GM08714 (cell line): ENCODE measurements around the gene LHX5.

Experiments
- H3K4me3 ChIP-seq: fragments of 200-500 bp; sonication (Bioruptor generic); 2 replicates; pipeline ENCODE4 v1.5.1; 2014; ENCODE audit warnings: mild to moderate bottlenecking, low read length, inconsistent platforms
- ZNF274 ChIP-seq: IDR thresholded peaks from 2 replicates; pipeline ENCODE4 v1.6.1; 2012; ENCODE audit warnings: mild to moderate bottlenecking, low read depth, low read length

Gene LHX5

GRCh38 chr12:113464852-113465719 is 6.6 kb downstream of the LHX5 start:
- no peak for TF ChIP-seq ZNF274
- H3K4me3 ChIP-seq = no peak overlapping the region

DNA sequence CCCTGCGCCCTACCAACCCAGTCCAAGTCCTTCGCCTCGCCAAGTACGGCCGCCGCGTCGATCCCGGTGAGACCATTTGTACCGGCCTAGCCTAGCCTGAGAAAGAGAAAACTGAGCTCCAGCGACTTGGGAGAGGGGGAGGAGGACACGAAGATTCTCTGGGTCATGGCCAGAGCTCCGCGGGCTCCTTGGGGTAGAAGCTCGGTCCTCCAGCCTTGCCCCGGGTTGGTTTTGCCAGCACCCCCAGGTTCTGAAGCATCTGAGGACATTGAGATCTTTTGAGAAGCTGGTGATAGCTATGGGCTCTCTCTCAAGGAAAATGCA is 7.3 kb downstream of the LHX5 start:
- H3K4me3 ChIP-seq = no peak overlapping the region
- no peak for TF ChIP-seq ZNF274

- no peak overlapping the region for H3K4me3 ChIP-seq
- no peak for TF ChIP-seq ZNF274
These were observed 7.8 kb downstream of the LHX5 start for GRCh38 chr12:113463746-113464451.

DNA sequence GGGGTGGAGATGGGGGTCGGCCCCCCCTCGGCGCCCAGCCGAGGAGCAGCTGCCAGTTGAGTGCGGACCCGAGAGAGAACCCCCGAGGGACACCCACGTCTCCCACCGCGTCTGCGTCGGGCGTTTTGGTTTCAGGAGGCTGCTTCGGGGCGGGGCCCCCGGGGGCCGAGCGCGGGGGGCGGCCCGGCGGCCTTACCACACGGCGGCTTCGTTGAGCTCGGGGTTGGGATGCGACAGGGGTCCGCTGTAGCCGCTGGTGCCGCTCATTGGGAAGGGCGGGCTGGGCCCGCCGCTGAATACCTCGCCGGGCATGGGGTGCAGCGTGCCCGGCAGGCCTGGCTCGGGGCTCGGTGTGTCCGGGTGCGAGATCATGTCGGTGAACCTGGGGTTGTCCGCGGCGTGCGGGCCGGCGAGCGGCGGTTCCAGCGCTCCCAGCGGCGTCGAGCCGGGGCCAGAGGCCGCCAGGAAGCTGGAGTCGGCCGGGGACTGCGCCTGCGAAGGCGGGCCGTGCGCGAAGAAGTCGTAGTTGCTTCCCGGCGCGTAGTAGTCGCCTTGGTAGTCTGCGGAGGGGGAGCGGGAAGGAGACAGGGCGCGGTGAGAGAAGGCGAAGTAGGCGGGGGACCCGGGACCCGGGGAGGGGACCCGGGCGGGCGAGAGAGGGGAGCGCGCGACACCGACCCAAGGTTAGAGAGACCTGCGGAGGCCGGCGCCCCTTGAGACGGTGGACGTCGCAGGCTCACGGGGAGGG is 8.5 kb downstream of the LHX5 start:
- no peak overlapping the region for H3K4me3 ChIP-seq
- TF ChIP-seq ZNF274 = no peak

- H3K4me3 ChIP-seq = no peak overlapping the region
- TF ChIP-seq ZNF274 = no peak
These were observed 9.4 kb downstream of the LHX5 start for GRCh38 chr12:113462117-113462774.

DNA sequence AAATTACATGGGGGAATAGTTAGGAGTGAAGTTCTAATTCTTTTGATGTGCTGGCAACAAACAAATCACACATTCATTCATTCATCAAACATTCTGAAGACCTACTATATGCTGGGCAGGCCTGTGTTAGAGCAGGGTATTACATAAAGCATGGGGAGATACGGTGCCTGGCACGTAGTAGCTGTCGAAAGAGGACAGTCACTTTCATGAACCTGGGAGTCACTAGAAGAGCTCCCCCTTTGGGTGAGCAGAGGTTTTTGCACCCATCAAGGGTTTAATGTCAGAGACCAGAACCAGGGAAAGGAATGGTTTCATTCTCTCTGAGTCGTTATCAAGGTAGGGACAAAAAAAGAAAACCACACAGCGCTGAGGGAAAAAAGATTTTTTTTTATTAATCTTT is 10.0 kb downstream of the LHX5 start:
- no peak for TF ChIP-seq ZNF274
- H3K4me3 ChIP-seq = no peak overlapping the region

DNA sequence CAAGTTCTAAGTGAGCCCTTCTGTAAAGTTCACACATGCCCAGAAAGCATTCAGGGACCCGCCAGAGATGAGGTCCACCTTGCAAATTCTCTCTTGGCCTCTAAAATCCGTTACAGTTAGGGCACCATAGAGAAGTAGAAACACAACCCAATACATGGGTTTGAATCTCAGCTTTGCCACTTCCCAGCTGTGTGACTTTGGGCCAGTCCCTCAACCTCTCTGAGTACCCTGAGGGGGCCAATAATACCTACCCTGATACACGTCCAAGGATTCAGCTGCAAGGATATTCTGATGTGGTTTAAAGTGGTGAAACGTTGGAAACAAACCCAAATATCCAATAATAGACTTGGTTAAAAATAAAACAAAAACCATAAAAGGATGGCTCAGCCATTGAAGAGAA is 11.7 kb downstream of the LHX5 start:
- H3K4me3 ChIP-seq = no peak overlapping the region
- no peak for TF ChIP-seq ZNF274

- no peak overlapping the region for H3K4me3 ChIP-seq
- TF ChIP-seq ZNF274 = no peak
These were observed 14.0 kb downstream of the LHX5 start for GRCh38 chr12:113457710-113458109.

GRCh38 chr12:113457185-113457584 is 14.5 kb downstream of the LHX5 start:
- TF ChIP-seq ZNF274 = no peak
- H3K4me3 ChIP-seq = no peak overlapping the region

GRCh38 chr12:113456761-113457160 is 14.9 kb downstream of the LHX5 start:
- TF ChIP-seq ZNF274 = no peak
- no peak overlapping the region for H3K4me3 ChIP-seq

DNA sequence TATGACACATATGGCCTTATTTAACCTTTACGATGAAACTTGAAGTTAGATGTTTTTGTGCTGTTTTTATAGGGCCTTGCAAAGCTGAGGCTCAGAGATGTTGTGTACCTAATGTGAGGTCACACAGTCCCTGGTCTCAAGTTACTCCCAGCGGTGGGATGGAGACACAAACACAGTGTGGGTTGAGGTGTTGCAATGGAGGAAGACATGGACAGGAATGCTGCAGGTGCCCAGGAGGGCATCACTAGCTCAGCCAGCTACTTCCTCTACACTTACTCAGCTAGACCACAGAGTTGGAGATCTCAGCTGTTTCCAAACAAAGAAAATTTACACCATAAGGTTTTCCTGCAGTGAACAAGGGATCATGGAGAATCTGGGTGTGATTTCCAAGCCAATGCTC is 15.5 kb downstream of the LHX5 start:
- TF ChIP-seq ZNF274 = no peak
- no peak overlapping the region for H3K4me3 ChIP-seq

DNA sequence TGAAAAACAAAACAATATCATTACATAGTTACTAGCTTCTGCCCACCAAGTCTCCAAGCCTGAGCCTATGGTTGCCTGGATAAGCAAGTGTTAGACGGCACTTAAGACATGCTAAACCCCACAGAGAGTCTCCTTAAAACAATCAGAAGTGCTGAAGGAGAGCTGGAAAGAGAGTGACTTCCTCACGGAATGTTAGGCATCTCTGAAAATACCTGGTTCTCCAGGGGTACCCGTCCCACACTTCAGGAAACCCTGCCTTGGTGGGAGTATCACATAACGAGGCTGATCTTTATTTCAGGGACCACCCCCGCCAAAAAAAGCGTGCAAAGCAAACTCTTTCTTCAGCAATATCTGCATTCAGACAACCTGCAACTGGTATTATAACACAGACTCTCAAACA is 18.3 kb downstream of the LHX5 start:
- H3K4me3 ChIP-seq = no peak overlapping the region
- no peak for TF ChIP-seq ZNF274

DNA sequence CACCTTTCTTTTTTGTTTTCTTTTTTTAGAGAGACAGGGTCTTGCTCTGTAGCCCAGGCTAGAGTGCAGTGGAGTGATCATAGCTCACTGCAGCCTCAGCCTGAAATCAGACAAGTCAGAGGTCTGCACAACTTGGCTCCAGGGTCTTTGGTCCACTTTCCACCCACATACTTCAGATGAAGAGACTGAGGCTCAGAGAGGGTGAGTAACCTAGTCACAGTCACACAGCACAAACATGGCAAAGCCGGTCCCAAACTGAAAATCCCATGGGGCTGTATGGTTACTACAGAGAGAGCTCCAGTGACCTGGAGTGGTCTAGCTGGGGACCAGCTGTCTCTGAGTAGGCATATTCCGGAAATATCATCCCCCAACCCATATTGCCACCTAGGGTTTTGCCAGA is 19.2 kb downstream of the LHX5 start:
- H3K4me3 ChIP-seq = no peak overlapping the region
- no peak for TF ChIP-seq ZNF274

DNA sequence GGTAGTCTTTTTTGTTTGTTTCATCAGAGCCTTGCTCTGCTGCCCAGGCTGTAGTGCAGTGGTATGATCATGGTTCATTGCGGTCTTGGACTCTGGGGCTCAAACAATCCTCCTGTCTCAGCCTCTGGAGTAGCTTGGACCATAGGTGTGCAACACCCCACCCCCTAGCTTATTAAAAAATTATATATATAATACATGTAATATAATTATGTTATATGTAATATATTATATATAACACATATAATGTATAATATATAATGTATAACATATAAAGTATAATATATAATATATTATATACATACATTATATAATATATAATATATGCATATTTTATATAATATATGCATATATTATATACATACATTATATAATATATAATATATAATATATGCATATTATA is 21.8 kb downstream of the LHX5 start:
- no peak for TF ChIP-seq ZNF274

More for the DNA sequence above, 21.8 kb downstream of the LHX5 start:
- H3K4me3 ChIP-seq = no peak overlapping the region
